Endothelial cell of umbilical vein (primary cell): ENCODE results near the gene SLC12A6. TPM values are rescaled to one million over a fixed set of nuclear protein-coding genes. Genes with fewer than 3 reads are reported as not detected.

Experiments used
- BruUV-seq: library from RNA; stranded (reverse); fragments of 400-500 nt; replicated peaks from 2 replicates; lab custom pipeline; 2021; lab: Mats Ljungman, UMichigan
- CTCF ChIA-PET: fragments of 300-600, 350-600 bp; sonication (Branson Sonifier 250); formaldehyde crosslinking; loops from one replicate; lab custom pipeline; 2021; ENCODE audit warnings: antibody characterized with exemption, inconsistent platforms; lab: Charles Lee
- POLR2A ChIA-PET: fragments of 300-600, 350-600 bp; sonication (Branson Sonifier 250); formaldehyde crosslinking; loops from one replicate; lab custom pipeline; 2021; ENCODE audit warnings: antibody characterized with exemption, inconsistent platforms; lab: Charles Lee
- DNase-seq: peaks from one replicate; pipeline ENCODE4 v3.0.0-alpha.2; 2011; ENCODE audit warnings: low read depth, low spot score
- FAIRE-seq: peaks from 2 replicates; lab custom pipeline; 2011; peaks lifted over from hg19 to GRCh38; lab: Jason Lieb, UNC
- H2AFZ ChIP-seq: 2 replicates; pipeline ENCODE4 v1.6.0; 2012; ENCODE audit warnings: low read depth, low read length, control low read depth, inconsistent platforms
- H3K27ac ChIP-seq: 2 replicates; pipeline ENCODE4 v1.5.1; 2011; ENCODE audit warnings: low read depth, mild to moderate bottlenecking, control low read depth, low read length, moderate library complexity; ENCODE audit not compliant: insufficient read depth
- H3K27me3 ChIP-seq, 2 experiments: 2 replicates each; pipeline versions ENCODE4 v1.6.0 to v1.6.1; 2011; ENCODE audit warnings: low read length in 2 of 2, mixed read lengths in 1 of 2; ENCODE audit not compliant: control insufficient read depth in 2 of 2, insufficient read depth in 2 of 2
- H3K36me3 ChIP-seq, 2 experiments: 2 replicates in 1 of 2; 3 replicates in 1 of 2; pipeline ENCODE4 v1.5.1; 2011; ENCODE audit warnings: low read length in 2 of 2, mild to moderate bottlenecking in 1 of 2, moderate library complexity in 1 of 2; ENCODE audit not compliant: control insufficient read depth in 2 of 2, insufficient read depth in 2 of 2; ENCODE audit errors: extremely low read depth in 1 of 2
- H3K4me1 ChIP-seq: 3 replicates; pipeline ENCODE4 v1.5.1; 2011; ENCODE audit warnings: mild to moderate bottlenecking, low read length; ENCODE audit not compliant: control insufficient read depth, insufficient read depth; ENCODE audit errors: extremely low read depth
- H3K4me2 ChIP-seq: 2 replicates; pipeline ENCODE4 v1.6.1; 2011; ENCODE audit warnings: low read length, control low read depth, mixed read lengths; ENCODE audit not compliant: insufficient read depth
- H3K4me3 ChIP-seq, 3 experiments: fragments of 200-600 bp in 1 of 3; sonication (generic), shearing (Covaris generic) in 1 of 3; replicated peaks in 1 of 3; 2 replicates each; pipeline ENCODE4 v1.5.1; 2011 to 2016; ENCODE audit warnings: control low read depth in 3 of 3, low read length in 3 of 3, mild to moderate bottlenecking in 2 of 3, inconsistent platforms in 1 of 3, low read depth in 1 of 3, moderate library complexity in 1 of 3; ENCODE audit not compliant: insufficient read depth in 1 of 3
- H3K79me2 ChIP-seq: 2 replicates; pipeline ENCODE4 v1.6.0; 2012; ENCODE audit warnings: low read length, inconsistent platforms; ENCODE audit not compliant: control insufficient read depth, insufficient read depth
- H3K9ac ChIP-seq: replicated peaks from 2 replicates; pipeline ENCODE3; 2011; ENCODE audit warnings: low read length, control low read depth; ENCODE audit not compliant: insufficient read depth; ENCODE audit errors: extremely low read depth
- H3K9me1 ChIP-seq: replicated peaks from 3 replicates; pipeline ENCODE4 v1.6.0; 2011; ENCODE audit warnings: mild to moderate bottlenecking, low read length; ENCODE audit not compliant: control insufficient read depth, insufficient read depth; ENCODE audit errors: extremely low read depth
- H3K9me3 ChIP-seq: replicated peaks from 2 replicates; pipeline ENCODE4 v1.5.1; 2012; ENCODE audit warnings: low read length, inconsistent platforms; ENCODE audit not compliant: control insufficient read depth, insufficient read depth
- H4K20me1 ChIP-seq: replicated peaks from 2 replicates; pipeline ENCODE3; 2011; ENCODE audit warnings: mild to moderate bottlenecking, low read length; ENCODE audit not compliant: control insufficient read depth, insufficient read depth; ENCODE audit errors: extremely low read depth
- CTCF ChIP-seq, 2 donors: IDR thresholded peaks; 1 replicate in 1 of 2; 2 replicates in 1 of 2; pipeline ENCODE4 v1.5.1; 2011; ENCODE audit warnings: low read length in 2 of 2, mild to moderate bottlenecking in 2 of 2, moderate library complexity in 2 of 2, control low read depth in 1 of 2, inconsistent platforms in 1 of 2, low read depth in 1 of 2; ENCODE audit not compliant: insufficient read depth in 1 of 2; ENCODE audit errors: extremely low read depth in 1 of 2
- EZH2 ChIP-seq: IDR thresholded peaks from 2 replicates; pipeline ENCODE4 v1.6.1; 2012; ENCODE audit warnings: borderline replicate concordance, low read depth, mild to moderate bottlenecking, moderate library complexity, low read length, inconsistent platforms; ENCODE audit not compliant: severe bottlenecking
- FOS ChIP-seq: IDR thresholded peaks from 2 replicates; pipeline ENCODE4 v1.6.1; 2011; ENCODE audit warnings: mild to moderate bottlenecking, low read length, moderate library complexity, borderline replicate concordance; ENCODE audit not compliant: insufficient read depth
- GATA2 ChIP-seq: IDR thresholded peaks from 2 replicates; pipeline ENCODE4 v1.7.0; 2011; ENCODE audit warnings: low read depth, mild to moderate bottlenecking, moderate library complexity, mixed read lengths, low read length; ENCODE audit not compliant: insufficient read length, insufficient read depth
- JUN ChIP-seq: IDR thresholded peaks from 2 replicates; pipeline ENCODE4 v1.6.1; 2011; ENCODE audit warnings: borderline replicate concordance, low read depth; ENCODE audit not compliant: insufficient read length, insufficient read depth
- MYC ChIP-seq: IDR thresholded peaks from one replicate; pipeline ENCODE4 v1.6.1; 2011; ENCODE audit warnings: mild to moderate bottlenecking, low read depth, low read length
- POLR2A ChIP-seq: IDR thresholded peaks from 2 replicates; pipeline ENCODE4 v1.6.1; 2012; ENCODE audit warnings: low read depth, mild to moderate bottlenecking, control low read depth, low read length
- POLR2AphosphoS5 ChIP-seq: IDR thresholded peaks from 2 replicates; pipeline ENCODE4 v1.6.1; 2012; ENCODE audit warnings: low read depth, mild to moderate bottlenecking, control low read depth, low read length, moderate library complexity; ENCODE audit not compliant: insufficient read depth
- dilution Hi-C: fragments of 300-500 bp; cut with MboI; formaldehyde crosslinking; loops from one replicate; pipeline ENCODE4 v1.15.0; 2019; ENCODE audit warnings: low sequenced_read_pairs; ENCODE audit not compliant: extremely low pct_ligation_motif_present
- intact Hi-C: fragments of 100-400 bp; cut with micrococcal nuclease; formaldehyde crosslinking; loops from one replicate; pipeline ENCODE4 v1.10.0; 2022
- polyA plus RNA-seq, 4 experiments: library from polyadenylated mRNA; depleted of rRNA in 3 of 4; stranded (reverse) in 3 of 4; unstranded in 1 of 4; fragments of >200 nt; gene quantifications; 2 replicates each; pipeline versions ENCODE4 v1.2.1 to v1.2.3, GENCODE V29; 2011 to 2012; ENCODE audit warnings: missing spikeins in 1 of 4
- total RNA-seq: library from RNA; stranded (reverse); gene quantifications from 2 replicates; pipeline ENCODE4 v1.2.3, GENCODE V29; 2021
- TF ChIP-seq, protein P1 (sequence below): IDR thresholded peaks from 2 replicates; pipeline ENCODE4 v1.6.1; 2011; ENCODE audit not compliant: insufficient read depth, insufficient read length

The SLC12A6 gene
- total and polyA plus RNA-seq, 2 donors (not counting 3 experiments of a cell fraction or from before 2014, with no cell fraction given), result 21.4 to 27.1 TPM

DNA sequence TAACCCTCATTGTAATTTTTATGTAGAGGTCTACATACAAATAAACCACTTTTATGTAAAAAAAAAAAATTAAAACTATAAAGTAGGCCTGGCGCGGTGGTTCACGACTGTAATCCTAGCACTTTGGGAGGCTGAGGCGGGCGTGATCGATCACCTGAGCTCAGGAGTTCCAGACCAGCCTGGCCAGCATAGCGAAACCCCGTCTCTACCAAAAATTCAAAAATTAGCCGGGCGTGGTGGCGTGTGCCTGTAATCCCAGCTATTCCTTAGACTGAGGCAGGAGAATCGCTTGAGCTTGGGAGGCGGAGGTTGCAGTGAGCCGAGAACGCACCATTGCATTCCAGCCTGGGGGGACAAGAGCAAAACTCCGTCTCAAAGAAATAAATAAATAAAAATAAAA lies 766 bp upstream of the SLC12A6 start:
- dilution Hi-C loops, result no loop called here
- Histone ChIP-seq H3K27me3 (no peaks in the 10 kb centered on the region), H3K4me1 (peaks cover 43% of the 10 kb centered on the region), H3K27ac (peak overlapping the region; percentile 71), H3K9me3 (no peaks in the 10 kb centered on the region), H3K9me1 (no peaks in the 10 kb centered on the region), H3K4me2 (peak overlapping the region; percentile 77), H3K4me3 (peak overlapping the region in 2 of 3 experiments; percentile 6 to 41), H4K20me1 (no peaks in the 10 kb centered on the region), H3K79me2 (peaks cover 19% of the 10 kb centered on the region), H2AFZ (no peak overlapping the region), H3K36me3 (peaks cover 0 to 5% of the 10 kb centered on the region in 2 experiments), H3K9ac (no peak overlapping the region)
- CTCF ChIA-PET, result interaction anchor here (0.6 to 1.8 kb wide), 6 partner anchors 10 to 229 kb away, joined by 3 to 10 read pairs (median 4); partner anchors contain the start of gene LPCAT4
- TSS peak; percentile 53 for BruUV-seq
- TF ChIP-seq FOS, result no peak
- TF ChIP-seq POLR2AphosphoS5, result no peak
- TF ChIP-seq, protein P1, sequence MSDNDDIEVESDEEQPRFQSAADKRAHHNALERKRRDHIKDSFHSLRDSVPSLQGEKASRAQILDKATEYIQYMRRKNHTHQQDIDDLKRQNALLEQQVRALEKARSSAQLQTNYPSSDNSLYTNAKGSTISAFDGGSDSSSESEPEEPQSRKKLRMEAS, result no peak
- no peak for TF ChIP-seq JUN
- TF ChIP-seq CTCF (IDR thresholded peaks at IDR 0.05; ENCODE audit: extremely low read depth in 1 of 2, insufficient read depth in 1 of 2, low read depth in 1 of 2, low read length in 2 of 2), result no peak
- TF ChIP-seq MYC, result no peak
- TF ChIP-seq POLR2A, result no peak
- no peak for TF ChIP-seq EZH2
- TF ChIP-seq GATA2, result no peak
- POLR2A ChIA-PET, result interaction anchor here (0.7 to 1.5 kb wide), 3 partner anchors 9 to 617 kb away, joined by 3 to 6 read pairs (median 3); partner anchors contain the start of gene LPCAT4
- DNase-seq (no peak), FAIRE-seq (no peak)
- intact Hi-C loops, result loop anchor here (1.0 kb wide), 1 partner anchor 114 kb away; no protein-coding TSS in a partner anchor
